Measurements from ENCODE around the gene CNBP.

CNBP gene

GRCh38 chr3:129130291-129130813 lies 53.3 kb downstream of the CNBP start:
- no peak for FAIRE-seq

- FAIRE-seq = no peak
Observed at GRCh38 chr3:129128357-129129155, 55.1 kb downstream of the CNBP start.

DNA sequence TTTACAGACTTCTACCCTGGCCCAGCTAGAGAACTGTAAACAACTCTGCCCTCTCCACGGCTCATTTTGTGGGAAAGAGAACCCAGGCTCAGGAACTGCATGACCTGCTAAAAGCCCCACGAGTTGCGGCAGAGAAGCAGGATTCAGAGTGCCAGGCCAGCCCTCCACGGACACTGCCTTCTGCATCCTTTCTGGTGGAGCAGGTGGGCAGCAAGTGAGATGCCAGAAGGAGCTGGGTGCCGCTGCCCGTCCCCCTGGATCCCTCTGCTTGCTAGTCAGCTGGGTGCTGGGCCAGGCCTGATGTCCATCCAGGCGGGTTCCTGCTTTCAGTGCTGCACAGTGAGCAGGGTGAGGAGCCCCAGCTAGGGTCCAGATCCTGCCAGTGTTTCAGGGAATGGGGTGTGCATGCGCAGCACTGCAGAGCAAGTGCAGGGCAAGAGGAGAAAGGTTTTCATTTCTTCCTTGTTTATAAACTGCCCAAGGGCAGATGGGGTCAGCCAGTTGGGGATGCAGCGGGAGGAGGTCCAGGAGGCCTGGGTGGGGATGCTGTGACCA lies 56.9 kb downstream of the CNBP start:
- FAIRE-seq = no peak

- FAIRE-seq = no peak
Observed at GRCh38 chr3:129123314-129124060, 60.2 kb downstream of the CNBP start.

GRCh38 chr3:129122412-129123011 lies 61.2 kb downstream of the CNBP start:
- no peak for FAIRE-seq

DNA sequence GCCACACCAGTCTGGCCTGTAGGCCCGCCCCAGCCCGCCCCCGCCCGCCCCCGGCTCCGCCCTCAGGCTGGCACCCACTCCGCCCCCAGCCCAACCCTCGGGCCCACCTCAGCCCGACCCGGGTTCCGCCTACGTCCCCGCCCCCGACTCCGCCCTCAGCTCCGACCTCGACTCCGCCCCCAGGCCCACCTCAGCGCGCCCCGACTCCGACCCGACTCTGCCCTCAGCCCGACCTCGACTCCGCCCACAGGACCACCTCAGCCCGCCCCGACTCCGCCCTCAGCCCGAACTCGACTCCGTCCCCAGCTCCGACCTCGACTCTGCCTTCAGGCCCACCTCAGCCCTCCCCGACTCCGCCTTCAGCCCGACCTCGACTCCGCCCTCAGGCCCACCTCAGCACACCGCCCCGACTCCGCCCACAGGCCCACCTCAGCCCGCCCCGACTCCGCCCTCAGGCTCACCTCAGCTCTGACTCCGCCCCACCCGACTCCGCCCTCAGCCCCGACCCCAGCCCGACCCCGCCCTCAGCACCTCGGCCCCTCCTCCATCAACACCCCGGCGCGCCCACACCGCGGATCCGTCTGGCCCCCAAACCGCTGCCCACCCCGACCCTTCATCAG lies 61.8 kb downstream of the CNBP start, which contains the start of gene RAB43:
Gene RAB43, minus strand, starts transcription at position 13 of the 620 bp plus-strand sequence. CDS start 315 bp downstream, outside the sequence.
- FAIRE-seq = no peak

- FAIRE-seq = no peak
Observed at GRCh38 chr3:129121016-129121791, 62.5 kb downstream of the CNBP start.

DNA sequence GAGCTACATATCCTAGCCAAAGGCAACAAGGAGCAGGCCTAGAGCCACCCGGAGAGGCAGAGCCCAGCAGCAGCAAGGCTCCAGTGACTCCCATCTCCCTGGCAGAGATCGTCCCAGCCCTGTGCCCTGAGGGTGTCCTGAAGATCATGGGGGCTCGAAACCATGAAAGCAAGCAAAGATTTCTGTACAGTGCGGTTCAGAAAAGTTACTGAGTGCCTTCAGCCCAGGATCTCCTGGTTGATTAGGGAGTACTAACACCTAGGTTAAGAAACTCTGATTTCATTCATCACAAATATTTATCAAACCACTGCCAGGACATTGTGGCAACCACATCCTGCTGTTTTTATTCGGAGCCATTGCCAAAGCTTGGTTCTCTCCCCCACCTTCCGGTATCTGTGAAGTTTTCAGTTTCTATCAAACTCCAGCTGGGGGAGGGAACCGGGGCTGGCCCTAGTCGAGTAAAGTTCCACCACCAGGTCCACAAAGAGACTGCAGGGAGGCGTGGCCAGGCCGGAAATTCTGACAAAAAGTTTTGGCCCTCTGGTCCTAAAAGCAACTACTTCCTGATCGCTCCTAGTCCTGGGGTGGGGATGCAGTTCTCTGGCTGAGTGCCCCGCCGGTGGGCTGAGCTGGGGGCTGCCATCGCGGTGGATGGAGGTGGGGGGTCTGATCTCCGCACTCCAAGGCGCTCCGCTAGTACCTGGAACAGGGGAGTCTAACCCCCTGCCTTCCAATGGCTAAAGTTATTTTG lies 63.3 kb downstream of the CNBP start:
- no peak for FAIRE-seq

- FAIRE-seq = no peak
Observed at GRCh38 chr3:129119365-129120100, 64.2 kb downstream of the CNBP start.

DNA sequence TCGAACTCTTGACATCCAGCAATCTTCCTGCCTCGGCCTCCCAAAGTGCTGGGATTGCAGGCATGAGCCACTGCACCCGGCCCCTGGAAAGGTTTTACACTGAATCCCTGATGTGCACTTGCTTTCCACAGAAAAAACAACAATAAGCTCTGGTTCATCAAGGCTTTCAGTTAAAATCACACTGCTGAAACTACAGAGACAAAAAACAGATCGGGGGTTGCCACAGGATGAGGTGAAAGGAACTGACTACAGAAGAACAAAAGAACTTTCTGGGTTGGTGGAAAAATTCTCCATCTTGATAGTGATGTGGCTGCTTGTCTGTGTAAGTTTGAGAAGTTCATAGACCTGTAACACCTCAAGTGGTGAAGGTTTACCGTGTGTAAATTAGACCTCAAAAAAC lies 65.0 kb downstream of the CNBP start:
- FAIRE-seq = no peak
